A375 (cell line): ENCODE results near the gene HDAC9. TPM values are rescaled to one million over a fixed set of nuclear protein-coding genes. Genes with fewer than 3 reads are reported as not detected.

Experiments used
- small RNA-seq: library from RNA; depleted of rRNA; stranded (forward); fragments of <200 nt; gene quantifications from one replicate; pipeline ENCODE3, GENCODE V24; 2014
- total RNA-seq: library from RNA; depleted of rRNA; stranded (reverse); fragments of >200 nt; shearing (Covaris generic); gene quantifications from 2 replicates; pipeline ENCODE4 v1.2.3, GENCODE V29; 2014; rRNA removed

Gene HDAC9
- total RNA-seq, result 11.6 and 12.9 TPM in 2 replicates

DNA sequence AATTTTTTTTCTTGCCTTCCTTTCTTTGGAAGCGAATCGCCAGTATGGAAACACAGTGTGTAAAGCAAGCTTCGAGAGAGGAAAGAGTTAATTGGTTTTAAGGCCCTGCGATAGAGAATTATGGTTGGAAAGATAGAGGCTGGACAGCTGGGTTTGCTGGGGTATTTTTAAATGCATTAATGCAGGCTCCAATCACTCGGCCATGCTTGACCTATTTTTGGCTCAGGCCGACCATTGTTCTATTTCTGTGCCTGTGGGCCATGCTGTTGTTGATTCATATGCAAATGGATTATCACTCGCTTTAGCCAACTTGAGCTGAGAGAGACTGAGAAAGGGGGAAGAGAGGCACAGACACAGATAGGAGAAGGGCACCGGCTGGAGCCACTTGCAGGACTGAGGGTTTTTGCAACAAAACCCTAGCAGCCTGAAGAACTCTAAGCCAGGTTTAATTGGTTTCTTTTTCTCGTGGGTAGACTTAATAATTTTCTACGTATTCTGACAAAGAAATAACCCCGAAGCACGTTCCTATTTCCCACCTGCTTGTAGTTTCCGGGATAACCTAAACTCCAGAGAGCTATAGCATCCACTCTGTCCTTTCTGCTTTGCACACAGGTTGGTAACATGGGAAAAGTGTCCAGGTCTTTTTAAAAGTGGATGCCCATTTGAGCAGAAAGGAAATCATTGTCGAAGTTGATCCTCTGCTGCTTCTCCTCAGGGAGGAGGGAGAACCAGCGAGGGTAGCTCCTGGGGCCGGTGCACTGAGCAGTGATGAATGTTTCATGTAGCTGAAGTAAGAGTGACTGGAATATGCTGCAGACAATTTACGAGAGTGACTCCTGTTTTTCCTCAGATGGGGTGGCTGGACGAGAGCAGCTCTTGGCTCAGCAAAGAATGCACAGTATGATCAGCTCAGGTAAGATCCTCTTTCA is at the start of gene HDAC9:
TSS of gene HDAC9 (plus strand) at position 338 of the 929 bp plus-strand sequence. CDS start at position 892, 554 bp downstream.

Small RNA genes lying within 50 kb of the gene (small RNA-seq; reads per million reads assigned to genes)
- gene RN7SKP266, result not detected
